Liver (tissue), 9 donors: ENCODE measurements around the gene SUGP2. TPM values are rescaled to one million over a fixed set of nuclear protein-coding genes. Genes with fewer than 3 reads are reported as not detected.

ENCODE experiments used
- DNase-seq: peaks from one replicate; pipeline ENCODE4 v3.0.0-alpha.2; 2017; ENCODE audit warnings: low spot score
- H3K27ac ChIP-seq, 2 donors: one replicate each; pipeline ENCODE4 v1.7.0; 2013; ENCODE audit warnings: inconsistent platforms in 2 of 2, low read length in 2 of 2, control low read depth in 1 of 2, low read depth in 1 of 2, mild to moderate bottlenecking in 1 of 2
- H3K27me3 ChIP-seq, 4 donors: one replicate each; pipeline versions ENCODE4 v1.6.1 to v1.7.0; 2013; ENCODE audit warnings: low read length in 3 of 4, inconsistent platforms in 1 of 4, mild to moderate bottlenecking in 1 of 4, moderate library complexity in 1 of 4; ENCODE audit not compliant: control insufficient read depth in 4 of 4, insufficient read depth in 4 of 4
- H3K36me3 ChIP-seq, 4 donors: one replicate each; pipeline versions ENCODE4 v1.6.1 to v1.7.0; 2013; ENCODE audit warnings: low read length in 3 of 4, mild to moderate bottlenecking in 3 of 4, low read depth in 1 of 4, moderate library complexity in 1 of 4; ENCODE audit not compliant: control insufficient read depth in 4 of 4, insufficient read depth in 3 of 4
- H3K4me1 ChIP-seq, 4 donors: one replicate each; pipeline versions ENCODE4 v1.6.1 to v1.7.0; 2013; ENCODE audit warnings: low read length in 3 of 4, mild to moderate bottlenecking in 3 of 4, moderate library complexity in 1 of 4; ENCODE audit not compliant: control insufficient read depth in 4 of 4, insufficient read depth in 4 of 4
- H3K4me3 ChIP-seq, 3 donors: one replicate each; pipeline versions ENCODE4 v1.6.1 to v1.7.0; 2013; ENCODE audit warnings: low read length in 3 of 3, control low read depth in 1 of 3, low read depth in 1 of 3, mild to moderate bottlenecking in 1 of 3
- H3K9ac ChIP-seq, 2 donors: one replicate each; pipeline ENCODE4 v1.7.0; 2013; ENCODE audit warnings: low read length in 2 of 2, mild to moderate bottlenecking in 2 of 2, moderate library complexity in 2 of 2, control low read depth in 1 of 2, low read depth in 1 of 2
- H3K9me3 ChIP-seq, 4 donors: one replicate each; pipeline versions ENCODE4 v1.6.1 to v1.7.0; 2013; ENCODE audit warnings: low read length in 3 of 4; ENCODE audit not compliant: control insufficient read depth in 4 of 4
- EGR1 ChIP-seq, 2 donors: IDR thresholded peaks; 2 replicates each; pipeline ENCODE4 v1.6.1; 2016 to 2018; ENCODE audit warnings: antibody characterized with exemption in 2 of 2, low read depth in 2 of 2
- FOXA1 ChIP-seq: IDR thresholded peaks from 2 replicates; pipeline ENCODE4 v1.6.1; 2016; ENCODE audit warnings: antibody characterized with exemption
- FOXA2 ChIP-seq: IDR thresholded peaks from 2 replicates; pipeline ENCODE4 v1.6.1; 2016; ENCODE audit warnings: antibody characterized with exemption
- GABPA ChIP-seq, 2 donors: IDR thresholded peaks in 1 of 2; conservative IDR thresholded peaks in 1 of 2; 2 replicates each; pipeline ENCODE4 v1.6.1; 2016; ENCODE audit warnings: antibody characterized with exemption in 2 of 2, mild to moderate bottlenecking in 1 of 2, moderate library complexity in 1 of 2
- HNF4A ChIP-seq, 2 donors: conservative IDR thresholded peaks; 2 replicates each; pipeline ENCODE4 v1.6.1; 2016; ENCODE audit warnings: antibody characterized with exemption in 2 of 2, mild to moderate bottlenecking in 2 of 2
- HNF4G ChIP-seq: IDR thresholded peaks from 2 replicates; pipeline ENCODE4 v1.6.1; 2016; ENCODE audit warnings: antibody characterized with exemption
- JUND ChIP-seq, 2 donors: IDR thresholded peaks; 2 replicates each; pipeline ENCODE4 v1.6.1; 2016; ENCODE audit warnings: antibody characterized with exemption in 2 of 2
- NR2F2 ChIP-seq: IDR thresholded peaks from 2 replicates; pipeline ENCODE4 v1.6.1; 2016; ENCODE audit warnings: antibody characterized with exemption
- RAD21 ChIP-seq, 2 donors: IDR thresholded peaks; 2 replicates each; pipeline ENCODE4 v1.6.1; 2016; ENCODE audit warnings: antibody characterized with exemption in 2 of 2, mild to moderate bottlenecking in 2 of 2
- RXRA ChIP-seq, 2 donors: IDR thresholded peaks; 2 replicates each; pipeline ENCODE4 v1.6.1; 2017 to 2018; ENCODE audit warnings: antibody characterized with exemption in 2 of 2, mild to moderate bottlenecking in 1 of 2
- SP1 ChIP-seq: IDR thresholded peaks from 2 replicates; pipeline ENCODE4 v1.6.1; 2018; ENCODE audit warnings: antibody characterized with exemption, mild to moderate bottlenecking
- TAF1 ChIP-seq: conservative IDR thresholded peaks from 2 replicates; pipeline ENCODE4 v1.6.1; 2016; ENCODE audit warnings: antibody characterized with exemption, mild to moderate bottlenecking
- YY1 ChIP-seq: IDR thresholded peaks from 2 replicates; pipeline ENCODE4 v1.6.1; 2016; ENCODE audit warnings: antibody characterized with exemption, mild to moderate bottlenecking
- WGBS: extraction: QIAGEN DNeasy Blood & Tissue Kit; methylation state at CpG from one replicate; pipeline ENCODE4 v1.1.7; 2013; 5-methylcytosine and 5-hydroxymethylcytosine counted together
- polyA plus RNA-seq, 2 donors: library from polyadenylated mRNA; stranded (reverse) in 1 of 2; unstranded in 1 of 2; fragments of 200-250 nt in 1 of 2; fragments of >200 nt in 1 of 2; fragmentation: Nextera tagmentation in 1 of 2; extraction: Ambion mirVana in 1 of 2; gene quantifications; one replicate each; pipeline versions ENCODE4 v1.2.1 to v1.2.3, GENCODE V29; 2013 to 2015
- total RNA-seq, 2 donors: library from RNA; depleted of rRNA; stranded (reverse); fragments of >200 nt; gene quantifications; one replicate each; pipeline ENCODE4 v1.2.3, GENCODE V29; 2014
- TF ChIP-seq, protein P1 (sequence below): fragments of 150-350 bp; IDR thresholded peaks from 2 replicates; pipeline ENCODE4 v1.5.1; 2017; ENCODE audit warnings: improper control_type of control experiment, low read depth, low read length; ENCODE audit not compliant: missing input control
- TF ChIP-seq, protein P2 (sequence below): IDR thresholded peaks from 2 replicates; pipeline ENCODE4 v1.6.1; 2016; ENCODE audit warnings: antibody characterized with exemption
- TF ChIP-seq, protein P3 (sequence below): IDR thresholded peaks from 2 replicates; pipeline ENCODE4 v1.6.1; 2016; ENCODE audit warnings: antibody characterized with exemption, mild to moderate bottlenecking
- TF ChIP-seq, protein P4 (sequence below): IDR thresholded peaks from 2 replicates; pipeline ENCODE4 v1.6.1; 2016; ENCODE audit warnings: antibody characterized with exemption
- donor health status: healthy.
- donor health status: healthy.
- donor health status: healthy.
- donor health status: healthy.
- donor health status: healthy.

SUGP2 gene
- total and polyA plus RNA-seq, 4 donors: 9.6 to 29.0 (median 19.2) TPM

DNA sequence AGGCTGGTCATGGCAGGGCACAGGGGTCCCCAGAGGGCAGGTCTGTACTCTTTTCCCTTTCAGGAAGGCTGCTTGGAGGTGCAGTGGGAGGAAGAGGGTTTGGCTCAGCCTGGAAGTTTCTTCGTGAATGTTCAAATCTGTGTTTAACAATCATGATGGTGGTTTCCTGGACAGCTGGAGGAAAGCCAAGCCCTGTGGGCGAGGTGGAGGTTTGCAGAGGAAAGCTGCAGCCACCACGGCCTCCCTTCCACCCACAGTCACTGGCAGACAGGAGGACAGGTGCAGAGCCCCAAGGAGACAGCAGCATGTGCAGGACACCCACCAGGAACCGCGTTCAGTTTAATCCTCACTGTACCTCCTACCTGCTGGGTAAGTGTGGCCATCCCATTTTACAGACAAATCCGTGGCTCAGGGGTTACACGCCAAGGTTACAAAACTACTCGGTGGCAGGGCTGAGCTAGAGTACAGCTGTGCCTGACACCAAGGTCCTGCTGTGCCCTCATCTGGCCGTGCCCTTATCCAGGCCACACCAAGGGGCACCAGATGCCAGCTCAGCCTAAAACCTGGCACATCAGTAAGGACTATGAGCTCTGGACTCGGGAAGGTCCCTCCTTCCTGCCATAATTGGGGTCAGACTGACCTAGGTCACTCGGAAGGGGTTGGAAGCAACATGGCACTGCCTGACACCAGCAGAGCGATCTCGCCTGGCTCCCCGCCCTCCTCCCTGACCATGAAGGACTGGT lies 34.1 kb downstream of the SUGP2 start:
- peaks cover 12 to 40% (median 21%) of the 10 kb centered on the region in 4 donors for H3K36me3 ChIP-seq
- H3K9me3 ChIP-seq: no peaks in the 10 kb centered on the region
- H3K9ac ChIP-seq: no peak overlapping the region
- no peak overlapping the region for H3K27ac ChIP-seq
- DNase-seq: no peak
- no peak overlapping the region for H3K4me3 ChIP-seq
- peaks cover 0 to 13% (median 10%) of the 10 kb centered on the region in 4 donors for H3K4me1 ChIP-seq
- WGBS: 58% methylated on average over 14 of the region's 14 CpGs
- H3K27me3 ChIP-seq: no peaks in the 10 kb centered on the region
- no peak for TF ChIP-seq YY1
- TF ChIP-seq, protein P1, sequence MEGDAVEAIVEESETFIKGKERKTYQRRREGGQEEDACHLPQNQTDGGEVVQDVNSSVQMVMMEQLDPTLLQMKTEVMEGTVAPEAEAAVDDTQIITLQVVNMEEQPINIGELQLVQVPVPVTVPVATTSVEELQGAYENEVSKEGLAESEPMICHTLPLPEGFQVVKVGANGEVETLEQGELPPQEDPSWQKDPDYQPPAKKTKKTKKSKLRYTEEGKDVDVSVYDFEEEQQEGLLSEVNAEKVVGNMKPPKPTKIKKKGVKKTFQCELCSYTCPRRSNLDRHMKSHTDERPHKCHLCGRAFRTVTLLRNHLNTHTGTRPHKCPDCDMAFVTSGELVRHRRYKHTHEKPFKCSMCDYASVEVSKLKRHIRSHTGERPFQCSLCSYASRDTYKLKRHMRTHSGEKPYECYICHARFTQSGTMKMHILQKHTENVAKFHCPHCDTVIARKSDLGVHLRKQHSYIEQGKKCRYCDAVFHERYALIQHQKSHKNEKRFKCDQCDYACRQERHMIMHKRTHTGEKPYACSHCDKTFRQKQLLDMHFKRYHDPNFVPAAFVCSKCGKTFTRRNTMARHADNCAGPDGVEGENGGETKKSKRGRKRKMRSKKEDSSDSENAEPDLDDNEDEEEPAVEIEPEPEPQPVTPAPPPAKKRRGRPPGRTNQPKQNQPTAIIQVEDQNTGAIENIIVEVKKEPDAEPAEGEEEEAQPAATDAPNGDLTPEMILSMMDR: no peak
- TF ChIP-seq, protein P2, sequence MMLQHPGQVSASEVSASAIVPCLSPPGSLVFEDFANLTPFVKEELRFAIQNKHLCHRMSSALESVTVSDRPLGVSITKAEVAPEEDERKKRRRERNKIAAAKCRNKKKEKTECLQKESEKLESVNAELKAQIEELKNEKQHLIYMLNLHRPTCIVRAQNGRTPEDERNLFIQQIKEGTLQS: no peak
- TF ChIP-seq, protein P3, sequence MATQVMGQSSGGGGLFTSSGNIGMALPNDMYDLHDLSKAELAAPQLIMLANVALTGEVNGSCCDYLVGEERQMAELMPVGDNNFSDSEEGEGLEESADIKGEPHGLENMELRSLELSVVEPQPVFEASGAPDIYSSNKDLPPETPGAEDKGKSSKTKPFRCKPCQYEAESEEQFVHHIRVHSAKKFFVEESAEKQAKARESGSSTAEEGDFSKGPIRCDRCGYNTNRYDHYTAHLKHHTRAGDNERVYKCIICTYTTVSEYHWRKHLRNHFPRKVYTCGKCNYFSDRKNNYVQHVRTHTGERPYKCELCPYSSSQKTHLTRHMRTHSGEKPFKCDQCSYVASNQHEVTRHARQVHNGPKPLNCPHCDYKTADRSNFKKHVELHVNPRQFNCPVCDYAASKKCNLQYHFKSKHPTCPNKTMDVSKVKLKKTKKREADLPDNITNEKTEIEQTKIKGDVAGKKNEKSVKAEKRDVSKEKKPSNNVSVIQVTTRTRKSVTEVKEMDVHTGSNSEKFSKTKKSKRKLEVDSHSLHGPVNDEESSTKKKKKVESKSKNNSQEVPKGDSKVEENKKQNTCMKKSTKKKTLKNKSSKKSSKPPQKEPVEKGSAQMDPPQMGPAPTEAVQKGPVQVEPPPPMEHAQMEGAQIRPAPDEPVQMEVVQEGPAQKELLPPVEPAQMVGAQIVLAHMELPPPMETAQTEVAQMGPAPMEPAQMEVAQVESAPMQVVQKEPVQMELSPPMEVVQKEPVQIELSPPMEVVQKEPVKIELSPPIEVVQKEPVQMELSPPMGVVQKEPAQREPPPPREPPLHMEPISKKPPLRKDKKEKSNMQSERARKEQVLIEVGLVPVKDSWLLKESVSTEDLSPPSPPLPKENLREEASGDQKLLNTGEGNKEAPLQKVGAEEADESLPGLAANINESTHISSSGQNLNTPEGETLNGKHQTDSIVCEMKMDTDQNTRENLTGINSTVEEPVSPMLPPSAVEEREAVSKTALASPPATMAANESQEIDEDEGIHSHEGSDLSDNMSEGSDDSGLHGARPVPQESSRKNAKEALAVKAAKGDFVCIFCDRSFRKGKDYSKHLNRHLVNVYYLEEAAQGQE: no peak
- TF ChIP-seq JUND (IDR thresholded peaks at IDR 0.05): no peak
- TF ChIP-seq EGR1 (IDR thresholded peaks at IDR 0.05; ENCODE audit: low read depth in 2 of 2): no peak
- TF ChIP-seq TAF1: no peak
- TF ChIP-seq RXRA (IDR thresholded peaks at IDR 0.05): no peak
- no peak for TF ChIP-seq RAD21 (IDR thresholded peaks at IDR 0.05)
- TF ChIP-seq NR2F2: no peak
- TF ChIP-seq HNF4G: no peak
- TF ChIP-seq, protein P4, sequence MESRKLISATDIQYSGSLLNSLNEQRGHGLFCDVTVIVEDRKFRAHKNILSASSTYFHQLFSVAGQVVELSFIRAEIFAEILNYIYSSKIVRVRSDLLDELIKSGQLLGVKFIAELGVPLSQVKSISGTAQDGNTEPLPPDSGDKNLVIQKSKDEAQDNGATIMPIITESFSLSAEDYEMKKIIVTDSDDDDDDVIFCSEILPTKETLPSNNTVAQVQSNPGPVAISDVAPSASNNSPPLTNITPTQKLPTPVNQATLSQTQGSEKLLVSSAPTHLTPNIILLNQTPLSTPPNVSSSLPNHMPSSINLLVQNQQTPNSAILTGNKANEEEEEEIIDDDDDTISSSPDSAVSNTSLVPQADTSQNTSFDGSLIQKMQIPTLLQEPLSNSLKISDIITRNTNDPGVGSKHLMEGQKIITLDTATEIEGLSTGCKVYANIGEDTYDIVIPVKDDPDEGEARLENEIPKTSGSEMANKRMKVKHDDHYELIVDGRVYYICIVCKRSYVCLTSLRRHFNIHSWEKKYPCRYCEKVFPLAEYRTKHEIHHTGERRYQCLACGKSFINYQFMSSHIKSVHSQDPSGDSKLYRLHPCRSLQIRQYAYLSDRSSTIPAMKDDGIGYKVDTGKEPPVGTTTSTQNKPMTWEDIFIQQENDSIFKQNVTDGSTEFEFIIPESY: no peak

DNA sequence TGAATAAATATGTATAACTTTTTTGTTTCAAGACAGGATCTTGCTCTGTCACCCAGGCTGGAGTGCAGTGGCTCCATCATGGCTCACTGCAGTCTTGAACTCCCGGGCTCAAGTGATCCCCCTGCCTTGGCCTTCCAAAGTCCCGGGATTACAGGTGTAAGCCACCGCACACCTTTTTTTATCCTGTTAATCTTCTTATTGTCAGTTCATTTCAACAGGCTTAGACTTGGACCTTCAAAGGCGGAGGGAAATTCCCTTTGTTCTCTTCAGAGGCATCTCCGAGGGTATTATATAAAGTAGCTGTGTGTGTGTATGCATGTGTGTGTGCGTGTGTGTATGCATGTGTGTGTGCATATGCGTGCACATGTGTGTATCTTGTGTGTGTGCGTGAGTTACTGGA lies 35.0 kb downstream of the SUGP2 start:
- Histone ChIP-seq H3K27ac (no peak overlapping the region), H3K36me3 (peaks cover 10 to 40% (median 19%) of the 10 kb centered on the region in 4 donors), H3K4me3 (no peak overlapping the region), H3K9me3 (no peaks in the 10 kb centered on the region), H3K4me1 (peaks cover 0 to 13% (median 10%) of the 10 kb centered on the region in 4 donors), H3K27me3 (no peaks in the 10 kb centered on the region), H3K9ac (no peak overlapping the region)
- 96% methylated on average over 8 of the region's 8 CpGs for WGBS
- TF ChIP-seq FOXA2 (no peak), EGR1 (IDR thresholded peaks at IDR 0.05; ENCODE audit: low read depth in 2 of 2) (no peak), YY1 (no peak), JUND (IDR thresholded peaks at IDR 0.05) (no peak), TAF1 (no peak), NR2F2 (no peak), HNF4A (conservative IDR thresholded peaks at IDR 0.05) (no peak), SP1 (no peak), RAD21 (IDR thresholded peaks at IDR 0.05) (no peak), GABPA (IDR thresholded peaks at IDR 0.05 in 1 of 2, conservative IDR thresholded peaks at IDR 0.05 in 1 of 2) (no peak), FOXA1 (no peak)
- TF ChIP-seq, protein P4: no peak
- TF ChIP-seq, protein P1: no peak
- TF ChIP-seq, protein P2: no peak
- DNase-seq: no peak
